HepG2 (cell line): ENCODE measurements around the gene SUMO4. TPM values are rescaled to one million over a fixed set of nuclear protein-coding genes. Genes with fewer than 3 reads are reported as not detected.

ENCODE experiments used
- ATAC-seq: fragments of 200-7000 bp; cut with Tn5 transposase; 3 replicates; pipeline ENCODE4 v1.9.1; 2020; ENCODE audit warnings: mild to moderate bottlenecking, moderate library complexity
- BruUV-seq: library from RNA; stranded (reverse); fragments of 400-500 nt; replicated peaks from 2 replicates; lab custom pipeline; 2021; lab: Mats Ljungman, UMichigan
- CTCF ChIA-PET: fragments of 300-600 bp; formaldehyde crosslinking; extraction: SDS; loops from one replicate; lab custom pipeline; 2021; ENCODE audit warnings: low total read pairs, inconsistent platforms, low intra/inter-chr PET ratio; lab: Yijun Ruan, JAX
- POLR2A ChIA-PET: fragments of 350-600 bp; sonication (Branson Sonifier 250); formaldehyde crosslinking; loops from one replicate; lab custom pipeline; 2020; ENCODE audit warnings: antibody characterized with exemption, inconsistent platforms; lab: Yijun Ruan, JAX
- DNase-seq: peaks from one replicate; pipeline ENCODE4 v3.0.0-alpha.2; 2015; ENCODE audit warnings: low spot score
- FAIRE-seq: peaks from 3 replicates; lab custom pipeline; 2011; peaks lifted over from hg19 to GRCh38; lab: Jason Lieb, UNC
- H2AFZ ChIP-seq: one replicate; pipeline ENCODE4 v1.6.1; 2011; ENCODE audit warnings: low read length, inconsistent platforms
- H3K27ac ChIP-seq: fragments of 300-600 bp; 3 replicates; pipeline ENCODE4 v1.8.0; 2011; ENCODE audit warnings: mixed run types, mild to moderate bottlenecking, mixed read lengths, low read length, inconsistent platforms; ENCODE audit not compliant: insufficient read depth; ENCODE audit errors: extremely low read length
- H3K27me3 ChIP-seq, 2 experiments: fragments of 200-600 bp in 1 of 2; 2 replicates in 1 of 2; 3 replicates in 1 of 2; pipeline versions ENCODE4 v1.6.0 to v1.8.0; 2011; ENCODE audit warnings: low read length in 2 of 2, mild to moderate bottlenecking in 2 of 2, moderate library complexity in 2 of 2, inconsistent platforms in 1 of 2; ENCODE audit not compliant: insufficient read depth in 2 of 2, control insufficient read depth in 1 of 2
- H3K36me3 ChIP-seq, 2 experiments: fragments of 200-600 bp in 1 of 2; replicated peaks in 1 of 2; 2 replicates in 1 of 2; 3 replicates in 1 of 2; pipeline versions ENCODE4 v1.5.1 to v1.8.0; 2011; ENCODE audit warnings: low read length in 2 of 2, inconsistent platforms in 1 of 2; ENCODE audit not compliant: insufficient read depth in 2 of 2, control insufficient read depth in 1 of 2
- H3K4me1 ChIP-seq: 2 replicates; pipeline ENCODE4 v1.5.1; 2012; ENCODE audit warnings: low read length, inconsistent platforms; ENCODE audit not compliant: insufficient read depth
- H3K4me2 ChIP-seq: 2 replicates; pipeline ENCODE4 v1.6.0; 2011; ENCODE audit warnings: low read depth, low read length, inconsistent platforms
- H3K4me3 ChIP-seq, 3 experiments: fragments of 200-600 bp in 1 of 3; sonication (generic), shearing (Covaris generic) in 1 of 3; replicated peaks in 1 of 3; 2 replicates each; pipeline ENCODE4 v1.5.1; 2011 to 2016; ENCODE audit warnings: low read length in 3 of 3, inconsistent platforms in 2 of 3, low read depth in 2 of 3, mild to moderate bottlenecking in 2 of 3, control low read depth in 1 of 3, mixed read lengths in 1 of 3; ENCODE audit not compliant: insufficient read depth in 1 of 3
- H3K79me2 ChIP-seq: one replicate; pipeline ENCODE4 v1.6.1; 2011; ENCODE audit warnings: low read length, inconsistent platforms; ENCODE audit not compliant: insufficient read depth
- H3K9ac ChIP-seq: 2 replicates; pipeline ENCODE4 v1.6.0; 2011; ENCODE audit warnings: mild to moderate bottlenecking, low read depth, low read length, inconsistent platforms; ENCODE audit not compliant: insufficient read depth
- H3K9me3 ChIP-seq: 2 replicates; pipeline ENCODE4 v1.5.1; 2012; ENCODE audit warnings: mild to moderate bottlenecking, low read length
- H4K20me1 ChIP-seq: 2 replicates; pipeline ENCODE4 v1.6.0; 2011; ENCODE audit warnings: inconsistent platforms, mild to moderate bottlenecking, low read length, moderate library complexity; ENCODE audit not compliant: insufficient read depth
- ESRRA ChIP-seq: sonication (generic); formaldehyde crosslinking; IDR thresholded peaks from 2 replicates; pipeline ENCODE4 v1.5.1; 2020; ENCODE audit warnings: mild to moderate bottlenecking, low read depth, missing genetic modification reagents
- KLF6 ChIP-seq: IDR thresholded peaks from 2 replicates; pipeline ENCODE4 v1.8.0; 2016; ENCODE audit warnings: missing biosample characterization, missing genetic modification reagents
- NR2F2 ChIP-seq: IDR thresholded peaks from 2 replicates; pipeline ENCODE4 v1.6.1; 2012; ENCODE audit warnings: low read depth, inconsistent platforms, borderline replicate concordance
- RBM22 ChIP-seq: fragments of 200-400 bp; formaldehyde crosslinking; optimal IDR thresholded peaks from 2 replicates; pipeline ENCODE3; 2017; ENCODE audit warnings: mild to moderate bottlenecking, low read length, moderate library complexity
- WIZ ChIP-seq: sonication (generic); formaldehyde crosslinking; IDR thresholded peaks from 2 replicates; pipeline ENCODE4 v1.5.1; 2020; ENCODE audit warnings: mild to moderate bottlenecking, missing genetic modification reagents
- ZC3H4 ChIP-seq: sonication (generic); formaldehyde crosslinking; IDR thresholded peaks from 2 replicates; pipeline ENCODE4 v1.4.0; 2020; ENCODE audit warnings: missing genetic modification reagents, borderline replicate concordance
- ZFP36L1 ChIP-seq: sonication (generic); formaldehyde crosslinking; IDR thresholded peaks from 2 replicates; pipeline ENCODE4 v1.8.0; 2022; ENCODE audit warnings: mild to moderate bottlenecking, missing genetic modification reagents, moderate library complexity
- ZNF446 ChIP-seq: sonication (generic); formaldehyde crosslinking; IDR thresholded peaks from 2 replicates; pipeline ENCODE4 v1.5.0; 2020; ENCODE audit warnings: mild to moderate bottlenecking, missing genetic modification reagents
- ZNF660 ChIP-seq: sonication (generic); formaldehyde crosslinking; IDR thresholded peaks from 2 replicates; pipeline ENCODE4 v1.5.1; 2020; ENCODE audit warnings: mild to moderate bottlenecking, low read depth, missing genetic modification reagents, borderline replicate concordance
- ZNF678 ChIP-seq: sonication (generic); formaldehyde crosslinking; IDR thresholded peaks from 2 replicates; pipeline ENCODE4 v1.4.0; 2020; ENCODE audit warnings: mild to moderate bottlenecking, missing genetic modification reagents
- WGBS: methylation state at CpG from one replicate; pipeline ENCODE4 v1.1.6; 2017; ENCODE audit warnings: low lambda C conversion rate; 5-methylcytosine and 5-hydroxymethylcytosine counted together
- in situ Hi-C: cut with HindIII; loops from 2 replicates; pipeline ENCODE4 v1.10.0; 2017; ENCODE audit warnings: low pct_unique_long_range_greater_than_20kb; ENCODE audit not compliant: extremely low pct_ligation_motif_present
- intact Hi-C: fragments of 100-400 bp; cut with micrococcal nuclease; formaldehyde crosslinking; loops from one replicate; pipeline ENCODE4 v1.10.0; 2022; ENCODE audit not compliant: unreplicated experiment
- polyA plus RNA-seq, 8 experiments: library from polyadenylated mRNA; depleted of rRNA in 3 of 8; stranded (reverse) in 7 of 8; unstranded in 1 of 8; fragments of >200 nt; fragmentation: Illumina TruSeq in 4 of 8; extraction: Trizol in 4 of 8; gene quantifications; 2 replicates each; pipeline versions ENCODE4 v1.2.1 to v1.2.3, GENCODE V29; 2011 to 2016; ENCODE audit warnings: low read depth in 4 of 8, missing spikeins in 1 of 8, mixed read lengths in 1 of 8; ENCODE audit not compliant: insufficient read depth in 1 of 8
- total RNA-seq, 5 experiments: library from RNA; depleted of rRNA; stranded (reverse); fragments of >200 nt; fragmentation: Illumina TruSeq; extraction: Trizol; gene quantifications; 2 replicates each; pipeline ENCODE4 v1.2.3, GENCODE V29; 2016; ENCODE audit warnings: low read depth in 1 of 5
- TF ChIP-seq, protein P1 (sequence below): sonication (generic); formaldehyde crosslinking; IDR thresholded peaks from 2 replicates; pipeline ENCODE4 v1.8.0; 2022; ENCODE audit warnings: missing genetic modification reagents, low read depth, mild to moderate bottlenecking, borderline replicate concordance
- TF ChIP-seq, protein P2 (sequence below): sonication (generic); formaldehyde crosslinking; IDR thresholded peaks from 2 replicates; pipeline ENCODE4 v1.5.0; 2020; ENCODE audit warnings: mild to moderate bottlenecking, missing genetic modification reagents
- TF ChIP-seq, protein P3 (sequence below): sonication (generic); formaldehyde crosslinking; conservative IDR thresholded peaks from 2 replicates; pipeline ENCODE4 v1.8.1; 2023; ENCODE audit warnings: missing genetic modification reagents

Gene SUMO4
- total and polyA plus RNA-seq, 2 of the 13 experiments (the other 11 are each of a cell fraction or from before 2014, with no cell fraction given): 0.22 to 1.2 TPM

DNA sequence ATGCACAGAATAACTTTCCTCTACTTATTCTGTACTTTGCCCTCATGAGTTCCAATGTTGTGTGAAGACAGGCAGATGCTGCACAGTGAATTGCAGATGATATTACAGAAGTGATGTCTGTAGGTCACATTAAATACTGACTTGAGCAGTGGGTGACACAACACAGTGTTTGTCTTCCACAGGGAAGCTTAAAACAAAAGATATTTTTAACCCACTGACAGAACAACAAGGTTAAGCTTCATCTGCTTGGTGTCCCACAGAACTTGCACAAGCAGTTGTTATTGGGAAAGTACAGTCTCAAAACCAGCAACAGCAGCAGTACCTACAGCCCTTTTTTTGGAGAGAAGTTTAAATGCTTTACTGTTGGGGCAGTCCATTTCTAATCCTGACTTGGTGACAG is 10.5 kb downstream of the SUMO4 start:
- peaks cover 4 to 19% of the 10 kb centered on the region in 2 experiments for H3K36me3 ChIP-seq
- H3K27ac ChIP-seq: no peak overlapping the region
- H3K27me3 ChIP-seq: no peaks in the 10 kb centered on the region; a peak in 1 of 5 replicates
- ATAC-seq (no peak; the same call in 2 of the 3 replicates), DNase-seq (no peak), FAIRE-seq (no peak)
- no peak overlapping the region for H3K9ac ChIP-seq
- no peak overlapping the region for H3K4me2 ChIP-seq
- no peaks in the 10 kb centered on the region for H3K9me3 ChIP-seq
- intact Hi-C loops (no loop called here), in situ Hi-C loops (no loop called here)
- CTCF ChIA-PET: no interaction called here
- BruUV-seq: no TSS peak
- TF ChIP-seq ESRRA (CRISPR knock-in tag) (no peak), RBM22 (peak; percentile 34)
- H3K4me1 ChIP-seq: no peaks in the 10 kb centered on the region
- POLR2A ChIA-PET: no interaction called here
- H3K79me2 ChIP-seq: no peaks in the 10 kb centered on the region
- no peaks in the 10 kb centered on the region for H4K20me1 ChIP-seq
- no peak overlapping the region for H3K4me3 ChIP-seq
- no peak overlapping the region for H2AFZ ChIP-seq

DNA sequence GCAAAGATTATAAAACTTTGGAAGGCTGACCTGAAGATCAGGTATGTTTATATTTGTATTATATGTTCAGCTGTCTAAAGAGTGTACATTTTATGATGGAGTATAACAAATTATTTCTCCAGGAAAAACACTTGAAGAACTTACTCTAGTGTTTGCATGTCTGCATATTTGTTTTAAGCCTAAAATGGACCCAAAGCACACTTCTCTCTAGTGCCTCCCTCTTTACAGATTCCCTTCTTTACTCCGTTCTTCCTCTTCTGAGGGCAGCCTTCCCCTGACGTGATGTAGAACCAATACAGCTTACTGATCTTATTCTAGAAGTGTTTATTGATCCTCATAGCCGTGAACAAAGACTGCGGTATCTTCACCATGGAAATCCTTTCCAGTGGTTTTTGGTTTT is 13.9 kb downstream of the SUMO4 start:
- FAIRE-seq: no peak
- H3K4me2 ChIP-seq: no peak overlapping the region
- peaks cover 4 to 13% of the 10 kb centered on the region in 2 experiments; a peak in 4 of 5 replicates for H3K36me3 ChIP-seq
- DNase-seq: no peak
- H3K9ac ChIP-seq: no peak overlapping the region
- ChIA-PET POLR2A (no interaction called here), CTCF (no interaction called here)
- no peak for ATAC-seq
- BruUV-seq: no TSS peak
- H3K4me3 ChIP-seq: no peak overlapping the region
- TF ChIP-seq, protein P1, sequence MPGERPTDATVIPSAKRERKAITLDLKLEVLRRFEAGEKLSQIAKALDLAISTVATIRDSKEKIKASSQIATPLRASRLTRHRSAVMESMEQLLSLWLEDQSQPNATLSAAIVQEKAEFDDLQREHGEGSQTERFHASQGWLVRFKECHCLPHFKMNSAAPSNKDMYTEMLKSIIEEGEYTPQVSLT (CRISPR knock-in tag): no peak
- TF ChIP-seq ZNF446 (CRISPR knock-in tag): no peak
- TF ChIP-seq ZFP36L1 (CRISPR knock-in tag): no peak
- TF ChIP-seq ZNF660 (CRISPR knock-in tag): no peak
- TF ChIP-seq ZNF678 (CRISPR knock-in tag): no peak
- TF ChIP-seq WIZ: no peak
- TF ChIP-seq, protein P2, sequence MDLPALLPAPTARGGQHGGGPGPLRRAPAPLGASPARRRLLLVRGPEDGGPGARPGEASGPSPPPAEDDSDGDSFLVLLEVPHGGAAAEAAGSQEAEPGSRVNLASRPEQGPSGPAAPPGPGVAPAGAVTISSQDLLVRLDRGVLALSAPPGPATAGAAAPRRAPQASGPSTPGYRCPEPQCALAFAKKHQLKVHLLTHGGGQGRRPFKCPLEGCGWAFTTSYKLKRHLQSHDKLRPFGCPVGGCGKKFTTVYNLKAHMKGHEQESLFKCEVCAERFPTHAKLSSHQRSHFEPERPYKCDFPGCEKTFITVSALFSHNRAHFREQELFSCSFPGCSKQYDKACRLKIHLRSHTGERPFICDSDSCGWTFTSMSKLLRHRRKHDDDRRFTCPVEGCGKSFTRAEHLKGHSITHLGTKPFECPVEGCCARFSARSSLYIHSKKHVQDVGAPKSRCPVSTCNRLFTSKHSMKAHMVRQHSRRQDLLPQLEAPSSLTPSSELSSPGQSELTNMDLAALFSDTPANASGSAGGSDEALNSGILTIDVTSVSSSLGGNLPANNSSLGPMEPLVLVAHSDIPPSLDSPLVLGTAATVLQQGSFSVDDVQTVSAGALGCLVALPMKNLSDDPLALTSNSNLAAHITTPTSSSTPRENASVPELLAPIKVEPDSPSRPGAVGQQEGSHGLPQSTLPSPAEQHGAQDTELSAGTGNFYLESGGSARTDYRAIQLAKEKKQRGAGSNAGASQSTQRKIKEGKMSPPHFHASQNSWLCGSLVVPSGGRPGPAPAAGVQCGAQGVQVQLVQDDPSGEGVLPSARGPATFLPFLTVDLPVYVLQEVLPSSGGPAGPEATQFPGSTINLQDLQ (CRISPR knock-in tag): no peak
- TF ChIP-seq NR2F2: no peak
- TF ChIP-seq, protein P3, sequence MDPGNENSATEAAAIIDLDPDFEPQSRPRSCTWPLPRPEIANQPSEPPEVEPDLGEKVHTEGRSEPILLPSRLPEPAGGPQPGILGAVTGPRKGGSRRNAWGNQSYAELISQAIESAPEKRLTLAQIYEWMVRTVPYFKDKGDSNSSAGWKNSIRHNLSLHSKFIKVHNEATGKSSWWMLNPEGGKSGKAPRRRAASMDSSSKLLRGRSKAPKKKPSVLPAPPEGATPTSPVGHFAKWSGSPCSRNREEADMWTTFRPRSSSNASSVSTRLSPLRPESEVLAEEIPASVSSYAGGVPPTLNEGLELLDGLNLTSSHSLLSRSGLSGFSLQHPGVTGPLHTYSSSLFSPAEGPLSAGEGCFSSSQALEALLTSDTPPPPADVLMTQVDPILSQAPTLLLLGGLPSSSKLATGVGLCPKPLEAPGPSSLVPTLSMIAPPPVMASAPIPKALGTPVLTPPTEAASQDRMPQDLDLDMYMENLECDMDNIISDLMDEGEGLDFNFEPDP (CRISPR knock-in tag): no peak
- TF ChIP-seq KLF6 (CRISPR knock-in tag): no peak
- no peak for TF ChIP-seq ZC3H4 (CRISPR knock-in tag)
- WGBS: 94% methylated on average over 4 of the region's 4 CpGs
- no peaks in the 10 kb centered on the region; a peak in 1 of 5 replicates for H3K27me3 ChIP-seq
- in situ Hi-C loops: no loop called here
- no peaks in the 10 kb centered on the region for H3K79me2 ChIP-seq
- no peaks in the 10 kb centered on the region for H3K4me1 ChIP-seq
- no peak overlapping the region for H2AFZ ChIP-seq
- intact Hi-C loops: no loop called here
- H4K20me1 ChIP-seq: no peaks in the 10 kb centered on the region
- H3K27ac ChIP-seq: no peak overlapping the region
- no peaks in the 10 kb centered on the region for H3K9me3 ChIP-seq
